Activated T-cell treated with anti-CD3 and anti-CD28 coated beads, Interleukin-2, amount 50 U/mL, for 4 hours (primary cell): ENCODE results near the gene CDKL4. TPM values are rescaled to one million over a fixed set of nuclear protein-coding genes. Genes with fewer than 3 reads are reported as not detected.
"Not testable (repeated sequence)": the region's sequence is repeated elsewhere in the genome, so short reads cannot be mapped to it uniquely, and the experiment has no call there.

Experiments
- ATAC-seq, 2 donors: fragments of 200-7000 bp; cut with Tn5 transposase; one replicate each; pipeline ENCODE4 v1.10.0; 2021
- DNase-seq: peaks from one replicate; pipeline ENCODE4 v3.0.0-alpha.2; 2020
- H3K27me3 Mint-ChIP-seq: one replicate; pipeline ENCODE4 v1.8.0; 2021; ENCODE audit warnings: low read depth, mixed read lengths
- H3K36me3 Mint-ChIP-seq: one replicate; pipeline ENCODE4 v1.8.0; 2022; ENCODE audit warnings: mixed read lengths; ENCODE audit not compliant: insufficient read depth
- H3K4me1 Mint-ChIP-seq: one replicate; pipeline ENCODE4 v1.8.0; 2021; ENCODE audit warnings: low read depth, mixed read lengths
- H3K4me3 Mint-ChIP-seq: one replicate; pipeline ENCODE4 v1.8.0; 2021; ENCODE audit warnings: mild to moderate bottlenecking, moderate library complexity, mixed read lengths
- H3K9me3 Mint-ChIP-seq: one replicate; pipeline ENCODE4 v1.8.0; 2021; ENCODE audit warnings: mixed read lengths
- total RNA-seq, 3 donors: library from RNA; stranded (reverse); gene quantifications; one replicate each; pipeline ENCODE4 v1.2.1, GENCODE V29; 2021

CDKL4 gene
- total RNA-seq, 3 donors from 2014 or later: not detected

DNA sequence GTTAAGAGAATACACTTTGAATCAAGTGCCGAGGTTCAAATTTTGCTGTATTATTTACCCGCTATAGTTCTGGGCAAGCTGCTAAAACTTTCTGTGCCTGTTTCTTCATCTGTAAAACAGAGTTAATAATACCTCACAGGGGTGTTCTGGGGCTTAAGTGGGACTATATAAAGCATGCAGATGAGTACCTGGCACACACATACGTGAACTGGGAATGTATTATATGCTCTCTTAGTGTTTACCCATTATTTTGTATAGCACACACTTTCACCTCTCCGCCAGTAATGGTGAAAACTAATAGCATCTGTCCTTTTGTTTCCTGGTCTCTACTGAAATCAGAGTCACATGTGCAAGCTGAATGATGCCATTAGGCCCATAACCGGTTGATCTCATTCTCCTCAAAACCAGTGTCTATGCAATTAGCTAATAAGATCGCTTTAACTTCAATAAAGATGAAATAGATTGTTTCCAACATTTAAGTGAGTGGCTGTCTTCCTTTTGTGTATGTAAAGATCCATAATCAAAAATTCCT lies 3.8 kb upstream of the CDKL4 start:
- Mint-ChIP-seq H3K4me1 (peaks cover 15% of the 10 kb centered on the region), H3K27me3 (no peaks in the 10 kb centered on the region), H3K36me3 (peaks cover 10% of the 10 kb centered on the region), H3K9me3 (peaks cover 4% of the 10 kb centered on the region), H3K4me3 (no peak overlapping the region)
- ATAC-seq (no peak), DNase-seq (no peak)

GRCh38 chr2:39246382-39246980 lies 2.7 kb upstream of the CDKL4 start:
- Mint-ChIP-seq H3K4me3 (no peak overlapping the region), H3K4me1 (peaks cover 15% of the 10 kb centered on the region), H3K36me3 (peaks cover 8% of the 10 kb centered on the region), H3K27me3 (no peaks in the 10 kb centered on the region), H3K9me3 (peaks cover 3% of the 10 kb centered on the region)
- DNase-seq (no peak), ATAC-seq (no peak)

GRCh38 chr2:39244963-39245625 lies 1.3 kb upstream of the CDKL4 start:
- ATAC-seq (peak; percentile 55 to 62), DNase-seq (peak; percentile 25)
- not testable (repeated sequence) for H3K9me3 Mint-ChIP-seq, H3K27me3 Mint-ChIP-seq, H3K36me3 Mint-ChIP-seq
- Mint-ChIP-seq H3K4me3 (peak overlapping the region; percentile 82), H3K4me1 (peaks cover 11% of the 10 kb centered on the region)

DNA sequence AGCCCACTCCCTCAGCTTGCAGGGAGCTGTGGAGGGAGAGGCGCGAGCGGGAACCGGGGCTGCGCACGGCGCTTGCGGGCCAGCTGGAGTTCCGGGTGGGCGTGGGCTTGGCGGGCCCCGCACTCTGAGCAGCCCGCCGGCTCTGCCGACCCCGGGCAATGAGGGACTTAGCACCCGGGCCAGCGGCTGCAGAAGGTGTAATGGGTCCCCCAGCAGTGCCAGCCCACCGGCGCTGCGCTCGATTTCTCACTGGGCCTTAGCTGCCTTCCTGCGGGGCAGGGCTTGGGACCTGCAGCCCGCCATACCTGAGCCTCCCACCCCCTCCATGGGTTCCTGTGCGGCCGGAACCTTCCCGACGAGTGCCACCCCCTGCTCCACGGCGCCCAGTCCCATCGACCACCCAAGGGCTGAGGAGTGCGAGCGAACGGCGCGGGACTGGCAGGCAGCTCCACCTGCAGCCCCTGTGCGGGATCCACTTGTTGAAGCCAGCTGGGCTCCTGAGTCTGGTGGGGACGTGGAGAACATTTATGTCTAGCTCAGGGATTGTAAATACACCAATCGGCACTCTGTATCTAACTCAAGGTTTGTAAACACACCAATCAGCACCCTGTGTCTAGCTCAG lies 582 bp upstream of the CDKL4 start:
- peak overlapping the region; percentile 82 for H3K4me3 Mint-ChIP-seq
- H3K36me3 Mint-ChIP-seq, H3K9me3 Mint-ChIP-seq, DNase-seq, ATAC-seq, H3K27me3 Mint-ChIP-seq: not testable (repeated sequence)
- H3K4me1 Mint-ChIP-seq: peaks cover 11% of the 10 kb centered on the region

- DNase-seq (no peak), ATAC-seq (no peak)
- no peaks in the 10 kb centered on the region for H3K36me3 Mint-ChIP-seq
- peaks cover 11% of the 10 kb centered on the region for H3K4me1 Mint-ChIP-seq
- no peak overlapping the region for H3K4me3 Mint-ChIP-seq
- no peaks in the 10 kb centered on the region for H3K9me3 Mint-ChIP-seq
- no peaks in the 10 kb centered on the region for H3K27me3 Mint-ChIP-seq
Measured at GRCh38 chr2:39241588-39241987, 2.2 kb downstream of the CDKL4 start.

- Mint-ChIP-seq H3K4me3 (no peak overlapping the region), H3K9me3 (no peaks in the 10 kb centered on the region), H3K36me3 (no peaks in the 10 kb centered on the region), H3K27me3 (no peaks in the 10 kb centered on the region), H3K4me1 (peaks cover 9% of the 10 kb centered on the region)
- no peak for DNase-seq
- no peak for ATAC-seq
Measured at GRCh38 chr2:39240758-39241157, 3.0 kb downstream of the CDKL4 start.

DNA sequence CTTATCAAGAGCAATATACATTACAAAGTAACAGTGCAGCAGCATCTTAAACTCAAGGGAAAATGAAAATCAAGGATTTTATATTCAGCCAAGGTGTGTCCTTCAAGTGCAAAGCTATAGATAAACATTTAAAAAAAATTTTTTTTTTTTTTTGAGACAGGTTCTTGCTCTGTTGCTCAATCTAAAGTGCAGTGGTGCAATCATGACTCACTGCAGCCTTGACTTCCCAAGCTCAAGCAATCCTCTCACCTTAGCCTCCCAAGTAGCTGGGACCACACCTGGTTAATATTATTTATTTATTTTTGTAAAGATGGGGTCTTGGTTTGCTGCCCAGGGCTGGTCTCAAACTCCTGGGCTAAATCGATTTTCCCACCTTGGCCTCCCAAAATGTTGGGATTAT lies 9.0 kb downstream of the CDKL4 start:
- H3K9me3 Mint-ChIP-seq: peaks cover 3% of the 10 kb centered on the region
- DNase-seq (no peak), ATAC-seq (no peak)
- H3K27me3 Mint-ChIP-seq: no peaks in the 10 kb centered on the region
- H3K36me3 Mint-ChIP-seq: peaks cover 2% of the 10 kb centered on the region
- H3K4me1 Mint-ChIP-seq: no peaks in the 10 kb centered on the region
- H3K4me3 Mint-ChIP-seq: no peak overlapping the region

DNA sequence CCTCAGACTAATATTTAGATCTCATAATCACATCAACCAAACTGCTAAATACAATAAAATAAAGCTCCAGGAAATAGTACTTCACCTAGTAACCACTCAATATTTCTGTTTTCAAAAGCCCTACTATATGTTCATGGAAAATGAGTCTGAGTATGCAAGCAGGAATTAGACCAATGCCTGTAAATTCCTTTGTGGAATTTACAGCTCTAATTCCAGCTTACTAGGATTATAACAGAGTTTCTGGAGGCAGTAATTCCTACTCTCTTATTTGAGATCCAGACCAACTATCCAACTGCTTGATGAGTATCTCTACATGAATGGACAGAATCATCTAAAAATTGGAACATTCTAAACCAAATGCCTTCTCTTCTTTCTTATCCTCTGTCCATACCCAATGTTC lies 11.6 kb downstream of the CDKL4 start:
- ATAC-seq (no peak), DNase-seq (no peak)
- H3K27me3 Mint-ChIP-seq: no peaks in the 10 kb centered on the region
- H3K4me3 Mint-ChIP-seq: no peak overlapping the region
- peaks cover 3% of the 10 kb centered on the region for H3K9me3 Mint-ChIP-seq
- peaks cover 2% of the 10 kb centered on the region for H3K36me3 Mint-ChIP-seq
- peaks cover 18% of the 10 kb centered on the region for H3K4me1 Mint-ChIP-seq

DNA sequence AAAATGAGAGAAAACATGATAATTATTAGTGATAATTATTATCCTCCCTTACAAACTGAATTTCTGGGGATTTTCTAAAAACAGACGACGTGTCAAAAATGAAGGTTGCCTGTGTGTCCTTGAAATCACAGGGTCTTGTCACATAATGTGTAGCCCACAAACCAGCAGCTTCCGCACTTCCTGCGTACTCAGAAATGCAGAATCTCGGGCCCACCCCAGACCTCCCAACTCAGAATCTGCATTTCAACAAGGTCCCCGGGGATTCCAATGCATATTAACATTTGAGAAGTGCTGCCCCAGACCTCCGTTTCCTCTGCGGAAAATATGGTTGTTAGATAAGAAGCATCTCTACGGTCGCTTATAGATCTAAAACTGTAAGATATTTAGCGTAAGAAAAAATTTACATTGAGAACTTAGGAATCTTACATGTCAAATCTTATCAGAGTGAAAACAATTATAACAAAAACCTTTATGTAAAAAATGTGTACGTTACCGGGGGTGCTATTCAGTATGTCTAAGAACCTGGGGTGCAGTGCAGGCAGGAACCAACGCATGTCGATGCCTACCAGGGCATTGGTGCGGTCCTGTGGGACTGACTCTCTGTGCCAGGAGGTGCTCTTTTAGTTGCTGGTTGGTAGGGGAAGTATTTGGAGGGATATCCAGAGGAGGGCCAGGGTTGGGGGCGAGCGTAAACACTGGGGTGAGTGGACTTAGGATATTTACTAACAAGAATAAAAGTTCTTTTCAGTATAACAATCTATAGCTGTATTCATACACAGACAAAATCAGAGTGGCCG lies 15.2 kb downstream of the CDKL4 start:
- Mint-ChIP-seq H3K4me3 (peak overlapping the region; percentile 71), H3K36me3 (no peaks in the 10 kb centered on the region), H3K4me1 (peaks cover 23% of the 10 kb centered on the region), H3K27me3 (no peaks in the 10 kb centered on the region), H3K9me3 (no peaks in the 10 kb centered on the region)
- ATAC-seq (peak; percentile 34 to 36), DNase-seq (peak; percentile 5)

DNA sequence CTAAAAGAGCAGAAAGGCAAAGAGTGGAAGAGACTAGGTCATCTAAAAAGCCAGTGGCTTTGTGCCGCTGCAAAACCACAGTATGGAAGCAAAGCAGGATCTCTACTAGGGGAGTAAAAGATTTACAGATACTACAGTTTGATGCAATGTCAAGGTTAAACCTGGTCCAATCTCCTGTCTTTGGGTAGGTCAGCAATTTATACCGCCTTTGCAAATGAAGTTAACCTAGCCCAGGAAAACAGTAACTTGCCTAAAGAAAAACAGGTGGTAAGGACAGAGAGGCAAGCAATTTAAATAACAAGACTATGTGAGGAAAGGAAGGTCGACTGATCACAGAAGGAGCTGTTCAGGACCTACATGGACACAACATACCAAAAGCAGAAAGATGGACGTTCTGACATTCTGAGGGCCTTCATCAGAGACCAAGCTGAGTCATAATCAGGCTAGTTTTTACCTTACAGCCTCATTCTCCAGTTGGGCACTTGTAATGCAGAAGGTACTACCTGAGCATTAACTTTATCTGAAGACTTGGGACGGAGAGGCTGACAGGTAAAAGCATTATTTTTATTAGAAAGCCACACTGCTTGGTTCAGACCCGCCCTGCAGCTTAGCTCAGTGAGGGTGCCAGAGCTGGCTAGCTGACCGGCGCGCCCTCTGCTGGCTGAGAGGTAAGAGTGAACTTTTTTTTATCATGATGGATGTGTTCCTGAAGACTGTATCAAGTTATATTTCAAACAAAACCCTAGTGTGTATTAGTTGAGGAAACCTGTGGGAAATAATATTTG lies 15.9 kb downstream of the CDKL4 start:
- peak overlapping the region; percentile 71 for H3K4me3 Mint-ChIP-seq
- ATAC-seq: peak; percentile 81 to 83
- H3K4me1 Mint-ChIP-seq: peaks cover 23% of the 10 kb centered on the region
- peak; percentile 79 for DNase-seq
- H3K27me3 Mint-ChIP-seq: no peaks in the 10 kb centered on the region
- no peaks in the 10 kb centered on the region for H3K36me3 Mint-ChIP-seq
- H3K9me3 Mint-ChIP-seq: no peaks in the 10 kb centered on the region

DNA sequence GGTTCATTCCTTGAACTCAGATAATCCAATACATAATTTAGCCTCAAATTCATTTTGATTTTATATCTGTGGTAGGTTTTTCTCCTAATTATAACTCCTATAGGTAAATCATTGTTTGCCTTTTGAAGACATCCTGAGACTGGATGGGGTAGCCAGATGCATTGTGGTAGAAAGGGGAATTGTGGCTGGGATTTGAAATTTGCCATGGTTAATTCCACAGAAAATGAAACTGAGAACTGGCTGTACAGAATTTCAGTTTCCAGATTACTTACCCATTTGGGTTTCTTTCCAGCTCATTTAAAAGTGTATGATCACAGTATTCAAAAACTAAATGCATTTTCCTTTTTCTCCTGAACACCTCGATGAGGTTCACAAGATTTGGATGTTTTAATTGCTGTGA lies 18.2 kb downstream of the CDKL4 start:
- H3K4me1 Mint-ChIP-seq: peaks cover 23% of the 10 kb centered on the region
- peak; percentile 23 to 32 for ATAC-seq
- no peak overlapping the region for H3K4me3 Mint-ChIP-seq

DNA sequence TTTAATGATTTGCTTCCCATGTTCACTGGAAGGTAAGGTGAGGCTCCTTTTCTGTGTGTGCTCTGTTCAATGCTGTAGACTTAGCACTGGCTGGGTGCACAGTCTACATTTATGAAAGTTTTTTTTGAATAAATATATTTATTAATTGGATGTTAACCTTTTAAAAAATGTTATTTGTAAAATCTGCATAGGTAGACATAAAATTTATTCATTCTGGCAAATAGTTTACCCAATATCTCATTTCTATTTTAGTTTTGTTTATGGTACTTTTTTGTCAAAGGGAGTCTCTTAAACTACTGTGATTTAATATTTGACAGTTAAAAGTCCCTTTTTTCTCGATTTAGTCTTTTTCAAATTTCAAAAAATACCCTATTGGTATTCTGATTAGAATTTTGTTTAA lies 19.9 kb downstream of the CDKL4 start:
- H3K36me3 Mint-ChIP-seq: no peaks in the 10 kb centered on the region
- no peaks in the 10 kb centered on the region for H3K27me3 Mint-ChIP-seq
- DNase-seq (no peak), ATAC-seq (no peak)
- no peak overlapping the region for H3K4me3 Mint-ChIP-seq
- no peaks in the 10 kb centered on the region for H3K9me3 Mint-ChIP-seq
- H3K4me1 Mint-ChIP-seq: peaks cover 28% of the 10 kb centered on the region

More for the DNA sequence above, 18.2 kb downstream of the CDKL4 start:
- no peak for DNase-seq
- no peaks in the 10 kb centered on the region for H3K27me3 Mint-ChIP-seq
- H3K36me3 Mint-ChIP-seq: no peaks in the 10 kb centered on the region
- no peaks in the 10 kb centered on the region for H3K9me3 Mint-ChIP-seq

GRCh38 chr2:39221459-39221858 lies 22.3 kb downstream of the CDKL4 start:
- H3K4me3 Mint-ChIP-seq: no peak overlapping the region
- peaks cover 31% of the 10 kb centered on the region for H3K4me1 Mint-ChIP-seq
- no peaks in the 10 kb centered on the region for H3K9me3 Mint-ChIP-seq
- ATAC-seq: no peak
- H3K27me3 Mint-ChIP-seq: no peaks in the 10 kb centered on the region
- H3K36me3 Mint-ChIP-seq: no peaks in the 10 kb centered on the region
- no peak for DNase-seq

DNA sequence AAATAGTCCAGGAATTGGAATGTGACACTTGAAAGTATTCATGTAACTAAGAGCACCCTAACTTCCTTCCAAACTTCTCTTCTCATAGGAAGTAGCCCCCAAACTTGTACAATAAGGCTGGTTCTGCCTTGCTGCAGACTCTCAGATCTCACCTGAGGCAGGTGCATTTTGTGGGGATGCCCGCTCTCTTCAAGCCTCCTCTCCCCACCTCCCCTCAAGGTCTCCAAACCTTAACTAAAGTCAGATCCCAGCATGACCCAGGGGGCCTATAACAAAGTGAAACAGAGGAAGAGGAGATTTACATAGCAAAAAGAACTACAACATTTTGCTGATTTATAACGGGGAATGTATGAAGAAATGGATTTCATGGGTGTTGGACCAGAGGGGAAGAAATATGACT lies 23.6 kb downstream of the CDKL4 start:
- H3K36me3 Mint-ChIP-seq: no peaks in the 10 kb centered on the region
- no peak overlapping the region for H3K4me3 Mint-ChIP-seq
- DNase-seq: no peak

More for the DNA sequence above, 23.6 kb downstream of the CDKL4 start:
- H3K4me1 Mint-ChIP-seq: peaks cover 42% of the 10 kb centered on the region
- H3K9me3 Mint-ChIP-seq: no peaks in the 10 kb centered on the region
- ATAC-seq: no peak
- H3K27me3 Mint-ChIP-seq: no peaks in the 10 kb centered on the region
